ENCODE results near the gene PERM1. TPM values are rescaled to one million over a fixed set of nuclear protein-coding genes. Genes with fewer than 3 reads are reported as not detected.

Gene PERM1
- total and polyA plus RNA-seq, 2 of the 13 experiments (the other 11 are each of a cell fraction or from before 2014, with no cell fraction given) = 0.04 to 0.29 TPM

DNA sequence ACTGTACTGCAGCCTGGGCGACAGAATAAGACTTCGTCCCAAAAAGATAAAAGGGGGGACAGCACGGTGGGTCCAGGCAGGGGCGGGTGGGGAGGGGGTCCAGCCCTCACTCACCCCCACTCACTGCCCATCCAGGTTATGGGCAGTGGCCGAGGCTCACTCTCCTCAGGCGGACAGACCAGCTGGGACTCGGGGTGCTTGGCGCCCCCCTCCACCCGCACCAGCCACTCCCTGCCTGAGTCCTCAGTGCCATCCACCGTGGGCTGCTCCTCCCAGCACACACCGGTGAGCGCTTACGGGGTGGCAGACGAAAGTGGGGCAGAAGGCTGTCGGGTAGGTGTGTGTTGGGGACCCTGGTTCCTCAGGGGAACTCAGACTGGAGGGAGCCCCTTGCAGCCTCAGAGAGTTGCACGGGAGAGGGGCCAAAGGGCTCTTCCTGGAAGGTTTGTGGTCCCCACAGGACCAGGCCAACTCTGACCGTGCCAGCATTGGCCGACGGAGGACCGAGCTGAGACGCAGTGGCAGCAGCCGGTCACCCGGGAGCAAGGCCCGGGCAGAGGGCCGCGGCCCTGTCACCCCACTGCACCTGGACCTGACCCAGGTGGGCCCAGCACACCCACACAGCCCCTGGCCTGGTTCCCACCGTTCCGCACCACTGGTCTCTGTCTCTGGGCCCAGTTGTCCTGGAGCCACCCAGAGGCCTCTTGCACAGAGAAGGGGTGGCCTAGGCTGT, 9.0 kb downstream of the PERM1 start:
- Histone ChIP-seq H3K9ac (ENCODE audit: insufficient read depth, low read depth, low read length) (no peak overlapping the region), H3K27me3 (ENCODE audit: control insufficient read depth in 1 of 2, insufficient read depth in 2 of 2, low read length in 2 of 2) (no peaks in the 10 kb centered on the region), H3K27ac (ENCODE audit: extremely low read length, insufficient read depth, low read length) (no peak overlapping the region), H2AFZ (ENCODE audit: low read length) (no peak overlapping the region), H3K4me1 (ENCODE audit: insufficient read depth, low read length) (peaks cover 15% of the 10 kb centered on the region), H3K4me3 (replicated peaks in 1 of 3; ENCODE audit: insufficient read depth in 1 of 3, low read depth in 2 of 3, low read length in 3 of 3) (no peak overlapping the region), H3K4me2 (ENCODE audit: low read depth, low read length) (no peak overlapping the region), H3K36me3 (replicated peaks in 1 of 2; ENCODE audit: control insufficient read depth in 1 of 2, insufficient read depth in 2 of 2, low read length in 2 of 2) (no peaks in the 10 kb centered on the region), H3K9me3 (ENCODE audit: low read length) (no peaks in the 10 kb centered on the region), H3K79me2 (ENCODE audit: insufficient read depth, low read length) (no peaks in the 10 kb centered on the region), H4K20me1 (ENCODE audit: insufficient read depth, low read length) (no peaks in the 10 kb centered on the region)
- WGBS (ENCODE audit: low lambda C conversion rate) = 89% methylated on average over 11 of the region's 28 CpGs
- ATAC-seq (no peak), FAIRE-seq (no peak), DNase-seq (ENCODE audit: low spot score) (no peak)
- no TSS peak for BruUV-seq (replicated peaks)
- TF ChIP-seq ZBTB21 (CRISPR knock-in tag; IDR thresholded peaks at IDR 0.05) (no peak), RCOR2 (CRISPR knock-in tag; IDR thresholded peaks at IDR 0.05) (no peak), SIN3B (IDR thresholded peaks at IDR 0.05; ENCODE audit: low read length) (no peak), SAFB2 (CRISPR knock-in tag; IDR thresholded peaks at IDR 0.05; ENCODE audit: borderline replicate concordance, low read depth) (no peak), ETV5 (CRISPR knock-in tag; IDR thresholded peaks at IDR 0.05; ENCODE audit: borderline replicate concordance) (no peak), ZNF20 (CRISPR knock-in tag; IDR thresholded peaks at IDR 0.05) (no peak), ATM (IDR thresholded peaks at IDR 0.05; ENCODE audit: borderline replicate concordance) (no peak), RBM39 (IDR thresholded peaks at IDR 0.05; ENCODE audit: low read depth, low read length, poor library complexity, severe bottlenecking) (no peak), REXO4 (CRISPR knock-in tag; IDR thresholded peaks at IDR 0.05; ENCODE audit: borderline replicate concordance) (no peak), SKI (IDR thresholded peaks at IDR 0.05; ENCODE audit: partially characterized antibody) (no peak), ZFP90 (CRISPR knock-in tag; IDR thresholded peaks at IDR 0.05; ENCODE audit: borderline replicate concordance) (no peak), ZNF878 (CRISPR knock-in tag; IDR thresholded peaks at IDR 0.05) (no peak), AGO2 (optimal IDR thresholded peaks at IDR 0.05; ENCODE audit: low read depth, low read length) (no peak), NR1H2 (CRISPR knock-in tag; IDR thresholded peaks at IDR 0.05; ENCODE audit: borderline replicate concordance, low read depth) (no peak), ZNF672 (CRISPR knock-in tag; IDR thresholded peaks at IDR 0.05) (no peak)
- TF ChIP-seq, protein P1, sequence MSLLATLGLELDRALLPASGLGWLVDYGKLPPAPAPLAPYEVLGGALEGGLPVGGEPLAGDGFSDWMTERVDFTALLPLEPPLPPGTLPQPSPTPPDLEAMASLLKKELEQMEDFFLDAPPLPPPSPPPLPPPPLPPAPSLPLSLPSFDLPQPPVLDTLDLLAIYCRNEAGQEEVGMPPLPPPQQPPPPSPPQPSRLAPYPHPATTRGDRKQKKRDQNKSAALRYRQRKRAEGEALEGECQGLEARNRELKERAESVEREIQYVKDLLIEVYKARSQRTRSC (CRISPR knock-in tag; IDR thresholded peaks at IDR 0.05; ENCODE audit: low read depth) = no peak
- TF ChIP-seq, protein P2, sequence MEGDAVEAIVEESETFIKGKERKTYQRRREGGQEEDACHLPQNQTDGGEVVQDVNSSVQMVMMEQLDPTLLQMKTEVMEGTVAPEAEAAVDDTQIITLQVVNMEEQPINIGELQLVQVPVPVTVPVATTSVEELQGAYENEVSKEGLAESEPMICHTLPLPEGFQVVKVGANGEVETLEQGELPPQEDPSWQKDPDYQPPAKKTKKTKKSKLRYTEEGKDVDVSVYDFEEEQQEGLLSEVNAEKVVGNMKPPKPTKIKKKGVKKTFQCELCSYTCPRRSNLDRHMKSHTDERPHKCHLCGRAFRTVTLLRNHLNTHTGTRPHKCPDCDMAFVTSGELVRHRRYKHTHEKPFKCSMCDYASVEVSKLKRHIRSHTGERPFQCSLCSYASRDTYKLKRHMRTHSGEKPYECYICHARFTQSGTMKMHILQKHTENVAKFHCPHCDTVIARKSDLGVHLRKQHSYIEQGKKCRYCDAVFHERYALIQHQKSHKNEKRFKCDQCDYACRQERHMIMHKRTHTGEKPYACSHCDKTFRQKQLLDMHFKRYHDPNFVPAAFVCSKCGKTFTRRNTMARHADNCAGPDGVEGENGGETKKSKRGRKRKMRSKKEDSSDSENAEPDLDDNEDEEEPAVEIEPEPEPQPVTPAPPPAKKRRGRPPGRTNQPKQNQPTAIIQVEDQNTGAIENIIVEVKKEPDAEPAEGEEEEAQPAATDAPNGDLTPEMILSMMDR (CRISPR knock-in tag; IDR thresholded peaks at IDR 0.05) = no peak
- TF ChIP-seq, protein P3, sequence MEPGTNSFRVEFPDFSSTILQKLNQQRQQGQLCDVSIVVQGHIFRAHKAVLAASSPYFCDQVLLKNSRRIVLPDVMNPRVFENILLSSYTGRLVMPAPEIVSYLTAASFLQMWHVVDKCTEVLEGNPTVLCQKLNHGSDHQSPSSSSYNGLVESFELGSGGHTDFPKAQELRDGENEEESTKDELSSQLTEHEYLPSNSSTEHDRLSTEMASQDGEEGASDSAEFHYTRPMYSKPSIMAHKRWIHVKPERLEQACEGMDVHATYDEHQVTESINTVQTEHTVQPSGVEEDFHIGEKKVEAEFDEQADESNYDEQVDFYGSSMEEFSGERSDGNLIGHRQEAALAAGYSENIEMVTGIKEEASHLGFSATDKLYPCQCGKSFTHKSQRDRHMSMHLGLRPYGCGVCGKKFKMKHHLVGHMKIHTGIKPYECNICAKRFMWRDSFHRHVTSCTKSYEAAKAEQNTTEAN (CRISPR knock-in tag; conservative IDR thresholded peaks at IDR 0.05) = no peak
- TF ChIP-seq, protein P4, sequence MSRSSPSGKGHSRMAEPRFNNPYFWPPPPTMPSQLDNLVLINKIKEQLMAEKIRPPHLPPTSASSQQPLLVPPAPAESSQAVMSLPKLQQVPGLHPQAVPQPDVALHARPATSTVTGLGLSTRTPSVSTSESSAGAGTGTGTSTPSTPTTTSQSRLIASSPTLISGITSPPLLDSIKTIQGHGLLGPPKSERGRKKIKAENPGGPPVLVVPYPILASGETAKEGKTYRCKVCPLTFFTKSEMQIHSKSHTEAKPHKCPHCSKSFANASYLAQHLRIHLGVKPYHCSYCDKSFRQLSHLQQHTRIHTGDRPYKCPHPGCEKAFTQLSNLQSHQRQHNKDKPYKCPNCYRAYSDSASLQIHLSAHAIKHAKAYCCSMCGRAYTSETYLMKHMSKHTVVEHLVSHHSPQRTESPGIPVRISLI (CRISPR knock-in tag; IDR thresholded peaks at IDR 0.05; ENCODE audit: borderline replicate concordance) = no peak
- ChIA-PET CTCF (ENCODE audit: low intra/inter-chr PET ratio, low total read pairs) (no interaction called here), POLR2A (no interaction called here)
- intact Hi-C loops (cut with micrococcal nuclease; ENCODE audit: unreplicated experiment) (no loop called here), in situ Hi-C loops (cut with HindIII; ENCODE audit: extremely low pct_ligation_motif_present, low pct_unique_long_range_greater_than_20kb) (no loop called here)
